Panc1 (cell line): ENCODE measurements around the gene TBC1D22A. TPM values are rescaled to one million over a fixed set of nuclear protein-coding genes. Genes with fewer than 3 reads are reported as not detected.

Experiments used
- ATAC-seq: fragments of 200-7000 bp; cut with Tn5 transposase; 2 replicates; pipeline ENCODE4 v1.9.1; 2020; ENCODE audit warnings: mild to moderate bottlenecking, moderate library complexity
- BruUV-seq: library from RNA; stranded (reverse); fragments of 400-500 nt; replicated peaks from 2 replicates; lab custom pipeline; 2021; lab: Mats Ljungman, UMichigan
- CTCF ChIA-PET: fragments of 300-600 bp; sonication (Branson Sonifier 250); formaldehyde crosslinking; loops from one replicate; lab custom pipeline; 2022; ENCODE audit warnings: antibody characterized with exemption; lab: Charles Lee
- POLR2A ChIA-PET: fragments of 300-600 bp; sonication (Branson Sonifier 250); formaldehyde crosslinking; loops from one replicate; lab custom pipeline; 2022; ENCODE audit warnings: antibody characterized with exemption; lab: Charles Lee
- DNase-seq: peaks from one replicate; pipeline ENCODE4 v3.0.0-alpha.2; 2010; ENCODE audit warnings: low read depth, low spot score
- H3K27ac ChIP-seq: 2 replicates; pipeline ENCODE4 v1.5.1; 2011; ENCODE audit warnings: mild to moderate bottlenecking, low read length, inconsistent platforms
- H3K27me3 ChIP-seq: fragments of 200-500 bp; sonication (Bioruptor generic); 2 replicates; pipeline ENCODE4 v1.6.0; 2014; ENCODE audit warnings: low read length, inconsistent platforms; ENCODE audit not compliant: control insufficient read depth, insufficient read depth
- H3K36me3 ChIP-seq: fragments of 200-500 bp; sonication (Bioruptor generic); 2 replicates; pipeline ENCODE4 v1.5.1; 2014; ENCODE audit warnings: inconsistent platforms, mild to moderate bottlenecking, low read length, moderate library complexity; ENCODE audit not compliant: control insufficient read depth, insufficient read depth
- H3K4me1 ChIP-seq: 2 replicates; pipeline ENCODE4 v1.5.1; 2011; ENCODE audit warnings: inconsistent platforms, mild to moderate bottlenecking, low read length, moderate library complexity; ENCODE audit not compliant: control insufficient read depth, insufficient read depth
- H3K4me3 ChIP-seq, 2 experiments: 2 replicates each; pipeline ENCODE4 v1.5.1; 2011 to 2012; ENCODE audit warnings: low read depth in 2 of 2, low read length in 2 of 2, mild to moderate bottlenecking in 2 of 2, inconsistent platforms in 1 of 2, moderate library complexity in 1 of 2
- H3K9me3 ChIP-seq: fragments of 200-500 bp; sonication (Bioruptor generic); 2 replicates; pipeline ENCODE4 v1.5.1; 2014; ENCODE audit warnings: low read depth, mild to moderate bottlenecking, inconsistent platforms, low read length, moderate library complexity; ENCODE audit not compliant: control insufficient read depth, insufficient read depth
- POLR2AphosphoS5 ChIP-seq: IDR thresholded peaks from 2 replicates; pipeline ENCODE4 v1.6.1; 2012; ENCODE audit warnings: mild to moderate bottlenecking, low read depth, low read length, moderate library complexity
- SIN3A ChIP-seq: IDR thresholded peaks from 2 replicates; pipeline ENCODE4 v1.6.1; 2012; ENCODE audit warnings: low read depth, mild to moderate bottlenecking, low read length, moderate library complexity, borderline replicate concordance; ENCODE audit not compliant: insufficient read depth
- TCF7L2 ChIP-seq: IDR thresholded peaks from 2 replicates; pipeline ENCODE4 v1.6.1; 2011; ENCODE audit warnings: mild to moderate bottlenecking, low read depth, low read length, inconsistent platforms
- in situ Hi-C: cut with HindIII; loops from 2 replicates; pipeline ENCODE4 v1.10.0; 2016; ENCODE audit warnings: low sequenced_read_pairs, low pct_unique_long_range_greater_than_20kb
- intact Hi-C: fragments of 100-400 bp; cut with micrococcal nuclease; formaldehyde crosslinking; loops from one replicate; pipeline ENCODE4 v1.10.0; 2022; ENCODE audit not compliant: unreplicated experiment
- total RNA-seq: library from RNA; stranded (reverse); gene quantifications from one replicate; pipeline ENCODE4 v1.2.1, GENCODE V29; 2021; ENCODE audit not compliant: unreplicated experiment
- TF ChIP-seq, protein P1 (sequence below), 2 experiments: IDR thresholded peaks; 2 replicates each; pipeline ENCODE4 v1.6.1; 2011 to 2012; ENCODE audit warnings: low read depth in 2 of 2, control low read depth in 1 of 2, low read length in 1 of 2, mild to moderate bottlenecking in 1 of 2, moderate library complexity in 1 of 2; ENCODE audit not compliant: insufficient read depth in 1 of 2
- TF ChIP-seq, protein P2 (sequence below): fragments of 450-650 bp; IDR thresholded peaks from 2 replicates; pipeline ENCODE4 v1.5.1; 2017; ENCODE audit warnings: mild to moderate bottlenecking

TBC1D22A gene
- total RNA-seq, 1 experiment from 2014 or later, result 28.7 TPM

DNA sequence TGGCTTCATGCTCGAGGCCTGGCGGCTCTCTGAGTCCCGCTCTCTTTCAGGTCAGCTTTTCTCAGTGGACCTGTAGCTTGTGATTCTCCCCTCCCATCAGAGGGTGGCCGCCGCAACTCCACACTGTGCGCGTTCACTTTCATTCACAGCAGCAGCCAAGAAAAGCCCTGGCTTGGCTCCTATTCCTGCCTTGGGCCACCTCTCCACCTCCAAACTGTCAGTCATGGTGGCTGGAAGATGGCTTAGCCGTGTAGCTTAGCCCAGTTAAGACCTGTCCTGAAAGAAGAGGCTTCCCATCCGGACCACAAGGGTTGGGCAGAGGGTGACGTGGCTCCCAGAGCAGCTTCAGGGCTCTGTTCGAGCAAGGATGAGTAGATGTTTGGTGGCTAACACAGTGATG lies 125.5 kb downstream of the TBC1D22A start:
- no peaks in the 10 kb centered on the region for H3K27me3 ChIP-seq
- ChIA-PET POLR2A (no interaction called here), CTCF (no interaction called here)
- DNase-seq (no peak), ATAC-seq (no peak)
- no peaks in the 10 kb centered on the region for H3K4me1 ChIP-seq
- in situ Hi-C loops (no loop called here), intact Hi-C loops (no loop called here)
- BruUV-seq, result no TSS peak
- no peak overlapping the region for H3K4me3 ChIP-seq
- no peak overlapping the region for H3K27ac ChIP-seq
- no peaks in the 10 kb centered on the region for H3K36me3 ChIP-seq
- no peak for TF ChIP-seq TCF7L2
- H3K9me3 ChIP-seq, result no peaks in the 10 kb centered on the region

DNA sequence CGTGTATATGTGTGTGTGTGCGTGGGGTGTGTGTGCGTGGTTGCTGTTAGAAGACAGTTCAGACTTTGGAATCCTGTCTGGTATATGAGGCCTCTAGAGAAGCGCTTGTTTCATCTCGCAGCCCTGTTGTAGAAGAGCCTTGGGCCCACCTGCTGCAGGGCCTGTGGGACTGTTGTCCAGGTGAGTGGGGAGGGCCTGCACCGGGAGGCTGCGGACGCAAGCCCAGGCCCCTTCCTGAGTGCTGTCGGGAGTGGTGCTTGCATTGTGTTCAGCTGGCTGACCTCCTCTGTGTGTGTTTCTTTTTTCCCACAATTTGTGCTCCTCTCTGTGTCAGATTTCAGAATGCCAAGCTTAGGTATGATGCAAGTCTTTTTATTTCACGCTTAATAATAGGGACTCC lies 128.4 kb downstream of the TBC1D22A start:
- CTCF ChIA-PET, result no interaction called here
- POLR2A ChIA-PET, result no interaction called here
- intact Hi-C loops, result no loop called here

DNA sequence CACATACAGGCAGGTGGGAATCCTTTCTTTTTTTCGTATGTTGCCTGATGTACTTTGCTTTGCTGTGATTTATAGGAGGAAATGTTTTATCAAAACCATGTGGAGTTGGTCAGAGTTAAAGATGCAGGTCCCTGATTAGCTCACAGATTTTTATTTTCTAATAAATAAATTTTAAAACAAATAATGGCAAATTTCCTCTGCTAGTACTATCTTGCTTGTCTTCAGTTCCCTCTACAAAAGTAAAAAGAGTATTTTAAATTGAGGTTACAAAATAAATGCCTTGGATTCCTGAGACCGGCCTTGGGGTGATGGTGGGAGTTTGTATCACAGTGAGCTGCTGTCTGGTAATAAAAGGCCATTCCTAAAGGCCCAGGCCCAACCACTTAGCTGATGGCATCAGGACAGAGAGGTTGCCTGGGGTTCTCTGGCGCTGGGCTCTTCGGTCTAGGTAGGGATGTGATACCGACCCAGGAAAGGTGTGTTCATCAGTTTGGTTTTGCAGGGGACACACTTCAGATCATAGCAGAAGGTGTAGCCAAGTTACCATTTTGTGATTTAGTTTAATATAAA lies 129.0 kb downstream of the TBC1D22A start:
- no peaks in the 10 kb centered on the region for H3K4me1 ChIP-seq
- H3K36me3 ChIP-seq, result no peaks in the 10 kb centered on the region
- POLR2A ChIA-PET, result no interaction called here
- BruUV-seq, result no TSS peak
- H3K27me3 ChIP-seq, result no peaks in the 10 kb centered on the region
- no peak overlapping the region for H3K4me3 ChIP-seq
- TF ChIP-seq, protein P1, sequence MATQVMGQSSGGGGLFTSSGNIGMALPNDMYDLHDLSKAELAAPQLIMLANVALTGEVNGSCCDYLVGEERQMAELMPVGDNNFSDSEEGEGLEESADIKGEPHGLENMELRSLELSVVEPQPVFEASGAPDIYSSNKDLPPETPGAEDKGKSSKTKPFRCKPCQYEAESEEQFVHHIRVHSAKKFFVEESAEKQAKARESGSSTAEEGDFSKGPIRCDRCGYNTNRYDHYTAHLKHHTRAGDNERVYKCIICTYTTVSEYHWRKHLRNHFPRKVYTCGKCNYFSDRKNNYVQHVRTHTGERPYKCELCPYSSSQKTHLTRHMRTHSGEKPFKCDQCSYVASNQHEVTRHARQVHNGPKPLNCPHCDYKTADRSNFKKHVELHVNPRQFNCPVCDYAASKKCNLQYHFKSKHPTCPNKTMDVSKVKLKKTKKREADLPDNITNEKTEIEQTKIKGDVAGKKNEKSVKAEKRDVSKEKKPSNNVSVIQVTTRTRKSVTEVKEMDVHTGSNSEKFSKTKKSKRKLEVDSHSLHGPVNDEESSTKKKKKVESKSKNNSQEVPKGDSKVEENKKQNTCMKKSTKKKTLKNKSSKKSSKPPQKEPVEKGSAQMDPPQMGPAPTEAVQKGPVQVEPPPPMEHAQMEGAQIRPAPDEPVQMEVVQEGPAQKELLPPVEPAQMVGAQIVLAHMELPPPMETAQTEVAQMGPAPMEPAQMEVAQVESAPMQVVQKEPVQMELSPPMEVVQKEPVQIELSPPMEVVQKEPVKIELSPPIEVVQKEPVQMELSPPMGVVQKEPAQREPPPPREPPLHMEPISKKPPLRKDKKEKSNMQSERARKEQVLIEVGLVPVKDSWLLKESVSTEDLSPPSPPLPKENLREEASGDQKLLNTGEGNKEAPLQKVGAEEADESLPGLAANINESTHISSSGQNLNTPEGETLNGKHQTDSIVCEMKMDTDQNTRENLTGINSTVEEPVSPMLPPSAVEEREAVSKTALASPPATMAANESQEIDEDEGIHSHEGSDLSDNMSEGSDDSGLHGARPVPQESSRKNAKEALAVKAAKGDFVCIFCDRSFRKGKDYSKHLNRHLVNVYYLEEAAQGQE (IDR thresholded peaks at IDR 0.05; ENCODE audit: insufficient read depth in 1 of 2, low read depth in 2 of 2, low read length in 1 of 2), result no peak
- TF ChIP-seq TCF7L2 (no peak), SIN3A (no peak), POLR2AphosphoS5 (no peak)
- TF ChIP-seq, protein P2, sequence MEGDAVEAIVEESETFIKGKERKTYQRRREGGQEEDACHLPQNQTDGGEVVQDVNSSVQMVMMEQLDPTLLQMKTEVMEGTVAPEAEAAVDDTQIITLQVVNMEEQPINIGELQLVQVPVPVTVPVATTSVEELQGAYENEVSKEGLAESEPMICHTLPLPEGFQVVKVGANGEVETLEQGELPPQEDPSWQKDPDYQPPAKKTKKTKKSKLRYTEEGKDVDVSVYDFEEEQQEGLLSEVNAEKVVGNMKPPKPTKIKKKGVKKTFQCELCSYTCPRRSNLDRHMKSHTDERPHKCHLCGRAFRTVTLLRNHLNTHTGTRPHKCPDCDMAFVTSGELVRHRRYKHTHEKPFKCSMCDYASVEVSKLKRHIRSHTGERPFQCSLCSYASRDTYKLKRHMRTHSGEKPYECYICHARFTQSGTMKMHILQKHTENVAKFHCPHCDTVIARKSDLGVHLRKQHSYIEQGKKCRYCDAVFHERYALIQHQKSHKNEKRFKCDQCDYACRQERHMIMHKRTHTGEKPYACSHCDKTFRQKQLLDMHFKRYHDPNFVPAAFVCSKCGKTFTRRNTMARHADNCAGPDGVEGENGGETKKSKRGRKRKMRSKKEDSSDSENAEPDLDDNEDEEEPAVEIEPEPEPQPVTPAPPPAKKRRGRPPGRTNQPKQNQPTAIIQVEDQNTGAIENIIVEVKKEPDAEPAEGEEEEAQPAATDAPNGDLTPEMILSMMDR, result no peak
- no peak for ATAC-seq
- in situ Hi-C loops, result no loop called here
- no peaks in the 10 kb centered on the region for H3K9me3 ChIP-seq
- CTCF ChIA-PET, result no interaction called here
- no peak overlapping the region for H3K27ac ChIP-seq
- no peak for DNase-seq
- intact Hi-C loops, result no loop called here

More for the DNA sequence above, 128.4 kb downstream of the TBC1D22A start:
- H3K36me3 ChIP-seq, result no peaks in the 10 kb centered on the region
- H3K4me3 ChIP-seq, result no peak overlapping the region
- no peak overlapping the region for H3K27ac ChIP-seq
- BruUV-seq, result no TSS peak
- DNase-seq, result no peak
- in situ Hi-C loops, result no loop called here
- H3K9me3 ChIP-seq, result no peaks in the 10 kb centered on the region
- no peaks in the 10 kb centered on the region for H3K27me3 ChIP-seq
- TF ChIP-seq TCF7L2 (no peak), POLR2AphosphoS5 (no peak), SIN3A (no peak)
- TF ChIP-seq, protein P2, result no peak
- TF ChIP-seq, protein P1 (IDR thresholded peaks at IDR 0.05; ENCODE audit: insufficient read depth in 1 of 2, low read depth in 2 of 2, low read length in 1 of 2), result no peak
- no peaks in the 10 kb centered on the region for H3K4me1 ChIP-seq
- ATAC-seq, result no peak
